HG03280 (cell line): ENCODE measurements around the gene OSR1.
"Not testable (repeated sequence)": the region's sequence is repeated elsewhere in the genome, so short reads cannot be mapped to it uniquely, and the experiment has no call there.

Experiments
- ATAC-seq: cut with Tn5 transposase; IDR thresholded peaks from one replicate; pipeline ENCODE4 v1.9.1; 2021; ENCODE audit warnings: mild to moderate bottlenecking, moderate library complexity; ENCODE audit not compliant: unreplicated experiment

The OSR1 gene

DNA sequence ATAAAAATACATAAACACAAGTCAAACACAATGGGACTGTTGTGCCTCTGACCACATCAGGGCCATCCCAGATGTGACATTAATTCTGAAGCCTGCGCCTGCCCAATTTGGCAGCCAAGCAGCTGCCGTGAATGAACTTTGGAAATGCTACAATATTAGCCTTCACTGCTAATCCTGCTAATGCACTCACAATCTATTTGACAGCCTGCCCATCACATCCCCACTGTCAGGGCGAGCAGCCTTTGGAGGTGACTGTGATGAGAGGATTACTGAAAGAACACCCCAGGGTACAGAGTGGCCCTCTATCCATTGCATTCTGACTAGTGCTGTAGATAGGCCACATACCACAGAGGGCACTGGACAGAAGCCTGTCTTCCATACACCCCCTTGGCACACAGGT is 21.6 kb downstream of the OSR1 start:
- no peak for ATAC-seq

DNA sequence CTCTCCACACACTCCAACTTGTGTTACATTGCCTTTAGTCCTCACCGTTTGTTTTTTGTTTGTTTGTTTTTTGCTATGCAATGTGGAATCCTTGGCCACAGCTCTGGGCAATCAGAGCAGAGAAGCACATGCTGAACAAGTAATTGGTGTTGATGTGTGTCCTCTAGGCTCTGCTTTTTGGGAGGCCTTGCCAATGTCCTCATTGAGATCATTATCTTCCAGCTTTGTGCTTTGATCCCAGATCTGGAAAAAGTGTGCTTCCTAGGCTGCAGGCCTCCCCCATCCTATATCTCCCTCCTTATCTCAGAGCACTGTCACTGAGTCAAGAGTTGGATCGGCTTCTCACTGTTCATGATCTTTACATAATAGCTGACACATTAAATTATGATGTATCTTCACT is 25.9 kb downstream of the OSR1 start:
- no peak for ATAC-seq

DNA sequence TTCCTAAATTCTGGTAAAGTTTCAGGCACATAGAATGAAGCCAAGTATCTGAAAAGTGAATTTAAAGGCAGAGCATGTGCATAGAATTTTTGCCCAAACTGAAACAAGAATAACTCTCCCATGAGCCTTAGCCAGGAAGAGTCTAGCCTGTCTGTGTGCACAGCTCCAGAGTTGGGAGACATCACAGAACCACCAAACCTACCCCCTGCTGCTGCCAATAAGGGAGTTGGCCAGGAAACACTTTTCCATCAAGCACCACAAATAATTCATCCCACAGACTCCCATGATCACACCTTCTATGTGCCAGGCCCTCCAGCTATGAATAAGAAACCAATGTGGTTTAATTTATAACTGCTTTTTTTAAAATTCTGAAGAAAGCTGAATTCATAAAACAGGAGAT is 27.0 kb downstream of the OSR1 start:
- ATAC-seq: no peak

DNA sequence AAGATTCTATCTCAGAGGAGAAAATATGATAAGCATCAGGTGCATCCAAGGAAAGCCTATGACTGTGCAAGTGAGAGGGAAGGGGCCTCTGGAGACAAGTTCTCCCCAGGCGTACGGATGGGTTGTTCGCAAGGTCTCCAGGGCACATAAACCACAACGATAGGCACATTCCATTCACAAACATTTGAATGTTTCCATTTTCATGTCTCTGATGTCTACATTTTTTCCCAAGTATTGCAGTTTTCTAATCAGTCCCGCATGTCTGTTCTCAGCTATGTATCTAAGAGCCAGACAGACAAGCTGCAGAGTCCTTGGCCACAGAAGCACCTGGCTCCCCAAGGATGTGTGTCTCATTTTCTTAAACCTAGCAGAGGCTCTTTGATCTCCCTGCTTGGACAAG is 28.0 kb downstream of the OSR1 start:
- ATAC-seq: no peak

DNA sequence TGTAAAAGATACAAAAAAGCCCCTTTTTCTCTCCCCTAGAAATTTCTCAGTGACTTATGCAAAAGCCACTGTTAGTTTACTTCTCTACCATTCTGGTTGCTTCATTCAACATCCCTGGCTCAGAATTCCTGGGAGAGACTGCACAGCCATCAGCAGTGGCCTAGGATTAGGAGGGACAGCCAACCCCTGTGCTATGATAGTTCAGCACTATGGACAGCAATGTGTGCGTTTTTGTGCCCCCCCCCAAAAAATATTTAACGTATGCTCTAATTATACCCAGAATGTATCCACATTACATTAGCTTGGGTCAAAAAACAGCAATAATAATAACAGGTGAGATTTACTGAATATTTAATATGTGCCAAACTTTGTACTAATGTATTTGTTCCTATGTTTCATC is 29.0 kb downstream of the OSR1 start:
- ATAC-seq: no peak

DNA sequence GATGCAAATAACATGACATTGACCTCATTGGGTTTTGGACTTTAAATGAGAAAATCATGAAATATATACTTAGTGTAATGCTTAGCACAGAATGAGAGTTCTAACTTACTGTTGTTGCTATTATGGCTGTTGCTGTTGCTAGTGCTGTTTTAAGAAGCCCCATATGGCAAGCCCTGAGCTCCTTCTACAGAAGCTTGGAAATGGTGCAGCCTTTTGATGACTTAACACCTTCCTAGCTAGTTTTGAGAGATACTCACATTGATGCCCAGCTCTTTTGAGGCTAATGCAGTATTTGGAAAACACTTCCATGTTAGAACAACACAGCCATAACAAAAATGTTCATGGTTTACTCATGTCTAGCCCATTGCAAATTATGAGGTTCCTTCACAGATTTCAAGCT is 30.9 kb downstream of the OSR1 start:
- ATAC-seq: no peak

DNA sequence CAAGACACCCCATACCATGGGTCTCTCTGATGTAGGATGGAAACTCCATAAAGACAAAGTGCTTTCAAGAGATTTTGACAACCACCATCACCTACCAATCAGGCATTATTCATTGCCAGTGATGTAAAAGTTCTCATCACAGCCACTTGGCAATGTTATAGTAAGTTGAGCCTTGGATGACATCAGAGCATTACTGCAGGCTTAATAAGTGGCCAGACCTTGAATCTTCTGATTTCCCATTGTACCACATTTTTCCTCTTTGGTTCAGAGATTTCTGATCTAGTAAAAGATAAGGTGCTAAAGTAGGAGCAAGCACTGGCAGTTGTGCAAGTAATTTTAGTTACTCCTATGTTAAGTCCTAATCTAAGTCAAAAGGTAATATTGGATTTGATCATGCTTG is 36.5 kb downstream of the OSR1 start:
- ATAC-seq: no peak

DNA sequence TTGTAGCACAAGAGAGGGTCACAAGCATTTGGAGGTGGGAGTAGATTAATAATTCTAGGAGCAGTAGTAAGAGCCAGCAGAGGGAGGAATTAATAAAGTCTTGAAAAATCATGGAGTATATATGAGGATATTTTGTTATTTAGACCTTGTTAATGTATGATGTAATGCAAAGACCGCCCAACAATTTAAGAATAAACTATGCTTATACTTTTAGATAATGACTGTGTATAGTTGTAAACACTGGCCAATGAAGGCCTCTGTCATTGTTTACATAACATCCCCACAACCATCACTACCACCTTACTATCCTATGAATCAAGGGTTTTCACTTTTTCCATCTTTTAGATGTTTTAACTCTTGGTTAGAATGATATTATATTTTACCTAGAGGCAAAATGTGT is 37.6 kb downstream of the OSR1 start:
- ATAC-seq: no peak

DNA sequence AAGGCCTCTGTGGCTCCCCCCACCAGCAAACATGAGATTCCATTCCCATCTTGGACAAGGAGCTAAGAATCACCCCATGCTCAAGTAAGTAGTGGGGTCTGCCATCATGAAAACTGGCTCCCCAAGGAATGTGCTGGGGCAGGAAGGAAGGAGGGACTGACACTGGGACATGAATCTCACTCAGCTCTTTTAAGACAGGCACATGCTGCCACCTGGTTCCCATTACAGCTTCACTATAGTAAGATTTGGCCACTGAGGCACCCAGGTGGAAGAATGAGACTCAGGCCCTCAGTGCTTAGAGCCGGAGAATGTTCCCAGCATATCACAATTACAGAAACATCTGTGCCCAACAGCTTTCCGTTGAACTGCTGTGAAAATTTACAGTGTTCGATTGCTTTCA is 38.7 kb downstream of the OSR1 start:
- ATAC-seq: no peak

DNA sequence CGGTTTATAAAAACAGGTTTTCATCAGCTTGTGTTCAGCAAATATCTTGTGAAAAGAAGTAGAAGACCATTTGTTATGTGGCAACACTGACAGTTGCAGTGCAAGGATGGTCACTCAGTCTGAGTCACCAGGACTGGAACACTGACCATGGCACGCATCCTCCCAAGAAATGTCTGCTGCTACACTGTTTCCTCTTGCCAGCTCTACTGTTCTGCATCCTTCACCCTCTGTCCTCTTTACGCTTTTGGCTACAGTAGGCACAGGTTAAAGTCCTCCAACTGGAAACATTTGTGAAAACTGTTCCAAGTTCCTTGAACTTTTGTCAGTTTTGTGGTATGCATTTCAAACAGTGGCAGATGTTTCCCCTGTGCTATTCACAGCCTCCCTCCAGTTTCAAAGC is 39.4 kb downstream of the OSR1 start:
- no peak for ATAC-seq

DNA sequence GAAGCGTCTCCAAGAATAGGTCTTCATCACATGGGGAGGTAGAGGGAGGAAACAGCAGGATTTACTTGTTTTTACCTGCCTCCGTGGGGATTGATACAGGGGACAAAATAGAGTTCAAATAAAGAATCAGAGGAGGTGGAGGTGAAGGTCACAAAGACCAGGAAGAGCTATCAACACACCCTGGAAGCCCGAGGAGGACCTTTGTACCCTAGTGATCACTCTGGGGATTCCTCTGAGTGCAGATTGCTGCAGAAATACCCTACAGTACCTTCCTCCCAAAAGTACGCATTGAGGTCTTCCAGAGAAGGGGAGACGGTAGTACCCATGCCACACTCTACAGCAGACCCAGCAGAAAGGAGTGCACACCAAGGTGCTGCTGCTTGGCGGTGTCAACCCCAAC is 44.9 kb downstream of the OSR1 start:
- ATAC-seq: no peak

DNA sequence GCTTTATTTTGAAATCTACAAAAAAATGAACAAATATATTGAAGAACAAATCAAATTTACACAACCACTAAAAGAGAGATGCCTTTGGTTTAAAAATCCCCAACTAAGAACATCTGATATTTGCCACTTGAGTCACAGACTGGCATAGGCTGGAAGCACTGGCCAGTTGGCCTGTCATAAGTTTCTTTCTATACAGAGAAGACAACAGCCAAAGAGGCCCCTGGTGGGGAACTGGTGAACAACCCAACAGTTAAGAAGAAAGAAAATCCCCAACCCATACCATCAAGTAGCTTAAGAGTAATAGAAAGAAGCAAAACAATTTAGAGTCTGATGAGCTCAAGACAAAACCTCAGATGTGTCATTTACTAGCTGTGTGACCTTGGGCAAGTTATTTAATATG is 45.5 kb downstream of the OSR1 start:
- peak; percentile 71 for ATAC-seq

DNA sequence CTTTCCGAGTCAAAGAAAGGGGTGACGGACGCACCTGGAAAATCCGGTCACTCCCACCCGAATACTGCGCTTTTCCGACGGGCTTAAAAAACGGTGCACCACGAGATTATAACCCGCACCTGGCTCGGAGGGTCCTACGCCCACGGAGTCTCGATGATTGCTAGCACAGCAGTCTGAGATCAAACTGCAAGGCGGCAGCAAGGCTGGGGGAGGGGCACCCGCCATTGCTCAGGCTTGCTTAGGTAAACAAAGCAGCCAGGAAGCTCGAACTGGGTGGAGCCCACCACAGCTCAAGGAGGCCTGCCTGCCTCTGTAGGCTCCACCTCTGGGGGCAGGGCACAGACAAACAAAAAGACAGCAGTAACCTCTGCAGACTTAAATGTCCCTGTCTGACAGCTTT is 52.4 kb downstream of the OSR1 start:
- not testable (repeated sequence) for ATAC-seq

DNA sequence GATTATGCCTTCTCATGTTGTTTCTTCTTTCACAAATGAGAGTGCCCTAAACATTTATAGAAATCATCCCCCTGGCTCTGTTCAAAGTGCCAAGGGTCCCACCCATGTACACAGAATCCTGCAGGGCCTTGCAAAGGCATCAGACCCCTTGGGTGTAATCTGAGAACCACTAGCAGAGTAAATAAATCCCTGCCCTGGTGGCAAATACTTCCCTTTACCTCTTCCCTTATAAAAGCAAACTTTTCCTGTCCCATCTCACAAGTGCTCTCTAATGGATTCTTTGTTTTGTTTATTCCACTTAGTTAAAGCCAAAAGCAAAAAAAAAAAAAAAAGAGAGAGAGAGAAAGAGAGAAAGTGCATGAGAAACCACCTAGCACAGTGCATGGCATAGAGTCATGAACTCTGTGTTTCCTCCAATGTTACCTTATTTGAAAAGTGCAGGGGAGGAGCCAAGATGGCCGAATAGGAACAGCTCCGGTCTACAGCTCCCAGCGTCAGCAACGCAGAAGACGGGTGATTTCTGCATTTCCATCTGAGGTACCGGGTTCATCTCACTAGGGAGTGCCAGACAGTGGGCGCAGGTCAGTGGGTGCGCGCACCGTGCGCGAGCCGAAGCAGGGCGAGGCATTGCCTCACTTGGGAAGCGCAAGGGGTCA is 52.9 kb downstream of the OSR1 start:
- ATAC-seq: not testable (repeated sequence)

DNA sequence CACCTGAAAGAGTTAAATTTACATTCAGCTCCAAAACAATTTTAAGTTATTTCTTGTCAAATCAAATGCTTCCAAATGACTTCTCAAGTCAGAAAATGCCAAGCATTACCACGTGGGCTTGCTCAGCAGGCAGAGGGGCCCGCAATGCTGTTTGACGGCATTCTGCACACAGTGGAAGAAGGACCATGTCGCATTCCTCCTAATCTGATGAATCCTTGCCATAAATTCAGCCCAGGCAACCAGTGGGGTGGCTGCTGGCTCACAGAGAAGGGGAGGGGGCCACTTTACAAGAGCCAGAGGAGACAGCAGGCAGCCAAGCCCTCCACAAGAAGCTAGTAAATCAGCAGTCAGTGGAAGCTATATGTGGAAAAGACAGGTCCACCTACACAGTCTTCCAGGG is 56.7 kb downstream of the OSR1 start:
- no peak for ATAC-seq
